HG02870 (cell line): Measurements from ENCODE around the gene SPOCD1.

Source experiments
- ATAC-seq: cut with Tn5 transposase; IDR thresholded peaks from one replicate; pipeline ENCODE4 v1.9.1; 2021; ENCODE audit warnings: mild to moderate bottlenecking, moderate library complexity; ENCODE audit not compliant: unreplicated experiment

The SPOCD1 gene

DNA sequence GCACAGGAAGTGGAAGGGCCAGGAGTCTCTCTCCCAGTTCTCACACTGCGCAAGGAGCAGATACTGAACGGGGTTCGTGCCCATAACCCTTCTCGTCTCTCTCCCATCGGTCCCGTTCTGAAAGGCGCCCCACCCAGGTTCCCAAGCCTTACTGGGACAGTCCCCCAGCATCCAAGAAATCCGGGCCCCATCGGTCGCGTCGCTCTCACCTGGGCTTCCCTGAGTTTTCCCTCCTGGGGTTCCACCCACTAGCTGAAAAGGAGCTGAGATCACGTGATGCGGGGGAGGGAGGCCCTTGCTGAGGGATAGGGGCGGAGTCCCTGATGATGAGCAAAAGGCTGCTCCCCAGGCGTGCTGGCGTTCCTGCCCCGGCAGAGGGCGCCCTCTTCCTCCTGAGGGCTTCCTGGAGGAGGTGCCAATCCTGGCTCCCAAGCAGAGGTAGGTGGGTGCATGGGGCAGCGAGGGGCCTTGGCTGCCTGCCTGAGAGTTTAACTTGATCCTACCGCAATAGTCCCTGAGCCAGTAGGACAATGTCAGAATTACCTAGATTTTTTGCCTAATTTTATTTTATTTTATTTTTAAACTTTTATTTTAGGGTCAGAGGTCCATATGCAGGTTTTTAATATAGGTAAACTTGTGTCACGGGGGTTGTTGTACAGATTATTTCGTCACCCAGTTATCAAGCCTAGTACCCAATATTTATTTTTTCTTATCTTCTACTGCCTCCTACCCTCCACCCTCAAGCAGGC, at the start of gene SPOCD1:
TSS of gene SPOCD1 (minus strand) at position 271 of the 749 bp plus-strand sequence. CDS start 689 bp downstream, outside the sequence.
- no peak for ATAC-seq

DNA sequence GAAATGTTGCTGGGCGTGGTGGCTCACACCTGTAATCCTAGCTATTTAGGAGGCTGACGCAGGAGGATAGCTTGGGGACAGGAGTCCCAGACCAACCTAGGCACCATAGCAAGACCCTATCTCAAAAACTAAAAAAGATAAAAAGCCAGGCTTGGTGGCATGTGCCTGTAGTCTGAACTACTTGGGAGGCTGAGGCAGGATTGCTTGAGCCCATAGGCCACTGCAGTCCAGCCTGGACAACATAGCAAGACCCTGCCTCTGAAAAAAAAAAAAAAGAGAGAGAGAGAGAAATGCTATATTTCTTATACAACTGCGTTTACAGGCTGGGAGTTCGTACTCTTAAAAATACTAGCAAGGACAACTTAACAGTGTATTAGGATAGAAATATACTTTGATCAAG, 46.2 kb upstream of the SPOCD1 start:
- no peak for ATAC-seq

DNA sequence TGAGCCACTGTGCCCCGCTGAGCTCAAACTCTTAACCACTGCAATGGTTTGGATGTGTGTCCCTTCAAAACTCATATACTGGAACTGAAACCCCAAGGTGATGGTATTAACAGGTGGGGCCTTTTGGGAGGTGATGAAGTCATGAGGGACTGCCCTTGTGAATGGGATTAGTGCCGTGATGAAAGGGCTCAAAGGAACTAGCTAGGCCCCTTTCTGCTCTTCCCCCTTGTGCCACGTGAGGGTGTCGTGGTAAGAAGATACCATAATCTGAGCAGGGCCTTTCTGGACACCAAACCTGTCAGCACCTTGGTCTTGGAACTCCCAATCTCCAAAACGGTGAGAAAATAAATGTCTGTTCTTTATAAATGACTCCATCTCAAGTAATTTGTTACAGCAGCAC, 45.5 kb upstream of the SPOCD1 start:
- no peak for ATAC-seq

DNA sequence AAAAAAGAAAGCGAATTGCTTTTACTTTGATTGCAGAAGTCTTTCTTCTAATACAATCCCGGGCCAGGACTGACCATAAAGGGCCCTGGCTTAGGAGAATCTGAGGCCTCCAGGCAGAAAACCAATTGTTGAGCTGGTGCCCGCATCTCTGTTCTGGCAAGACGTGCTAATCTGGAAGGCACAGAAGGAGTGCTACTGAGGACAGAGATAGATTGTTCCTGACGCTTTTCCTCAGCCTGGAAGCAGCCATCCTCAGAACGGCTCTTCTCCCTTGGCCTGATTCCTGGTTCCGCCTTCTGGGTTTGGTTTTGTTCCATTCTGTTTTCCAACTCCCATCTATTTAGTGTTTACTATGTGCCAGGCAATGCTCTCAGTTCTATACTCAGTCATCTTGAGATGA, 44.8 kb upstream of the SPOCD1 start:
- no peak for ATAC-seq

DNA sequence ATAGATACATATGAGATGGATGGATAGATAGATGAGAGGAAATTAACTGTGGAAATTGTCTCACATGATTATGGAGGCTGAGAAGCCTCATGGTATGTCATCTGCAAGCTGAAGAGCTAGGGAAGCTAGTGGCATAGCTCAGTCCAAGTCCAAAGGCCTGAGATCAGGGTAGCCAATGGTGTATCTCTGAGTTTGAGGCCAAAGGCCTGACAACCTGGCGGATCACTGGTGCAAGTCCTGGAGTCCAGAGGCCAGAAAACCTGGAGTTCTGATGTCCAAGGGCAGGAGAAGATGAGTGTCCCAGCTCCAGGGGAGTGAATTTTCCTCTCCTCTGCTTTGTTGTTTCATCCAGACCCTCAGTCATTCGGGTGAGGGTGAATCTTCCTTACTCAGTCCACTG, 43.9 kb upstream of the SPOCD1 start:
- no peak for ATAC-seq

DNA sequence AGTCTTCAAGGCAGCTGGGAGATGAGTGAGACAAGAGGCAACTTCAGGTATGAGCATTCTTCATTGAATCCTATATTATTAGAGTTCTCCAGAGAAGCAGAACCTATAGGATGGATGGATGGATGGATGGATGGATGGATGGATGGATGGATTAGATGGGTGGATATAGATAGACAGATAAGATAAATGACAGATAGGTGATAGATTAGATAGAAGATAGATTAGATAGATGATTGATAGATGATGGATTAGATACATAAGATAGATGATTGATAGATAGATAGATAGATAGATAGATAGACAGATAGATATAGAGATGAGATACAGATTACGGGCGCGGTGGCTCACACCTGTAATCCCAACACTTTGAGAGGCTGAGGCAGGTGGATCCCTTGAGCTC, 43.2 kb upstream of the SPOCD1 start:
- no peak for ATAC-seq

DNA sequence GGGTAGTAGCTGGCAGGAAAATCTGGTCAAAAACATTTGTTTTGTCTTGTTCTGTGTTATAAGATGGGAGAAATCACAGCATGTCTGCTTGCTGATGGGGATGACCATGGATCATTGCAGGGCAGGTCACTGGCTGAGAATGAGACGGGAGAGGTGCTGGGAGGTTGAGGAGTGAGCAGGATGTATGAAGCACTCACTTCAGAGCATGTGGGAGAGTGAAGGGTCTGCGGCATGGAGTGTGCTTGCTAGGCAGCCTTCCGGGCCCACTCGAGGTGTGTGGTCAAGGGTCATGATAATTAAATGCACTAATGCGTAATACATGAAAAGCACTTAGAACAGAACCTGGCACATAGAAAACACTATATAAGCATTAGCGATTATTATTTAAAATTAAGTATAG, 42.0 kb upstream of the SPOCD1 start:
- no peak for ATAC-seq

DNA sequence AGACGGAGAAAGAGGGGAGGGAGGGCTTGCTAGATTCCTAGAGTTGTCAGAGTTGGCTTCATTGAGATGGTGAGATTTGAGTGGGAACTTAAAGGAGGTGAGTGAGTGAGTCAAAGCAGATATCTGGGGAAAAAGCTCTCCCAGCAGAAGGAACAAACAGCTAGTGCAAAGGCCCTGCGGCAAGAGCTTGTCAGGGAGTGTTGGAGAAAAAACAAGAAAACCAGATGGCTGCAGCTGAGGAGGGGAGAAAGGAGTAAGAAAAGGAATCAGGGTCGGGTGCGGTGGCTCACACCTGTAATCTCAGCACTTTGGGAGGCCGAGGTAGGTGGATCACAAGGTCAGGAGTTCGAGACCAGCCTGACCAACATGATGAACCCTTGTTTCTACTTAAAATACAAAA, 40.3 kb upstream of the SPOCD1 start:
- no peak for ATAC-seq

DNA sequence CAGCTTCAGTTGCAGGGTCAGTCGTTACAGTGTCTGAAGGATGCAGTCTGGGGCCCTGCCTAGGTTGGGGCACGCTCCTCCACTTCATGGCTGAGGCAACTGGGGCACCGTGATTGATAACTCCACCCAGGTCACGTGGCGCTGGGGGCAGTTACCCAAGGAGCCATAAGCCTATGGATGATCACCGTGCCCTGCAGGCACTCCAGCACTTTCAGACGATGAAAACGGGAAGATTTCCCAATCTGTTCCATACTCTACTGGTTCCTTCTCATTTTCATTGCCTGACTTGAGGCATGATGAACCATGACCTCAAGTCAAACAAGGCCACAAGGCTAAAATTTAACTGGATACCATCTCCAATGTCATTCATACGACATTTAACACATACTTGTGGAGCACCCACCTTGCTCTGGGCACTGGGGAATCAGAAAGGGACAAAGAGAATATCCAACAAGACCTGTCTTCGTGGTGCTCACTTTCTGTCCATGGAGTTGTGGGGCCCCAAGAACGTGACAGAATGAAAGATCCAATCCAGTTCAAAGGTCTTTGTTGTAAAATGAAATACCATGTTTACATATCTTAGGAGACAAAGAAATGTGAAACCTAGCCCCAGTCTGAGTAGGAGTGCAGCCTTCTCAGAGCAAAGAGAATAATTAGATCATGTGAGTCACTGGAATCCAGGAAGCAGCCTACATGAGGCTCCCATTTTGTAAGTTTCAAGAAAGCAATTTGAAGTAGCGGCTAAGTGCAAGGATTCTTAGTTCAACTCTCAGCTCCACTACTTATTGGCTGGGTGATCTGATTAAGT, 39.4 kb upstream of the SPOCD1 start:
- no peak for ATAC-seq

DNA sequence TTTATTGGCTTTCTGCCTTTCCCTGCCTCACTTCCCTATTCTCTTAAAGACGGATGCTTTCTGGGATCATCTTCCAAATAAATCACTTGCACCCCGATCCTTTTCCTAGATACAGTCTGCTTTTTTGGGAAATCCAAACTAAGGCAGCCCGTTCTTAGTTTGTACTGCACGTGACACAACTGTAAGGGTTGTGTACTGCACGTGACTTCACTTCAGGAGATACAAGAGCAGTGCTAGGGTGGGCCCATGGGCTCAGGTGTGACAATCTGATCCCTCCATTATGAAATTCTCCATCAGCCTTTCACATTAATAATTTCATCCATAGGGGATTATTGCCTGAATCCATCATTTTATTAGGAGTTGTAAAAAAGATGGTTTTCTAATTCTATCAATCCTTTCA, 33.8 kb upstream of the SPOCD1 start:
- no peak for ATAC-seq

DNA sequence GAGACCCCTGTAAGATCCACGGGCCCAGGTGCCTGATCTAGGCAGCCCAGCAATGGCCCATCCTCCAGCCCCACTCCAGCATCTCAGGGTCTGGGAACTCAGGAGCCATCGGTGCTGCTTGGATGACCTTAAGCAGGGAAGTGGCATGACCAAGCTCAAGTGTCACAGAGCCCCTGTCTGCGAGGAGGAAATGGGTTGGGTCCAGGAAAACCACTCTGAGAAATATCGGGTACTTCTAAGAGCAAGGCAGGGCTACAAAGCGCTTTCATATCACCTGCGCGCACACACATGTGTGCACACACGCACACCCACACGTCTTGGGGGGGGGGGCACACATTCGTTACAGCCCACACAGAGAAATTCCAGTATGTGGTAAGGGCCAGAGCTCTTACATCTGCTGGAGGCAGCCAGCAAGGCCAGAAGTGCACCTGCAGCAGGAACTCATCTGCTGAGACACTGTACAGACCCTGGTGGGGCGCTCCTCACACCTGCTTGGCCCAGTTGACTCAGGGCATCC, 32.6 kb upstream of the SPOCD1 start:
- ATAC-seq: no peak

DNA sequence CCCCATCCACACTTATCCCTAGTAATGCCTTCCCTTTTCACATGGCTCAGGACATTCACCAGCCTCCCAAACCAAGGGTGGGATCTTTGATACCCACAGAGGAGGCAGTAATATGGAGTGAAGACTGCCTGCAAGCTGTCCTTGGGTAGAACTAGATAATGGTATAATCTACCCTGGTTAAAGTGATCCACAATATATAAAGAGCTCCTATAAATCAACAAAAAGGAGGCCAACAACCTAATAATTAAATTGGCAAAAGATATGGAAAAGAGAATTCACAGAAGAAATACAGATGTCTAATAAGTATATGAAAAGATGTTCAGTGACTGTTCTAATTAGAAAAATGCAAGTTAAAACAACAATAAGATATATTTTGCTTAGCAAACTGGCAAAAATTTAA, 30.7 kb upstream of the SPOCD1 start:
- ATAC-seq: no peak

DNA sequence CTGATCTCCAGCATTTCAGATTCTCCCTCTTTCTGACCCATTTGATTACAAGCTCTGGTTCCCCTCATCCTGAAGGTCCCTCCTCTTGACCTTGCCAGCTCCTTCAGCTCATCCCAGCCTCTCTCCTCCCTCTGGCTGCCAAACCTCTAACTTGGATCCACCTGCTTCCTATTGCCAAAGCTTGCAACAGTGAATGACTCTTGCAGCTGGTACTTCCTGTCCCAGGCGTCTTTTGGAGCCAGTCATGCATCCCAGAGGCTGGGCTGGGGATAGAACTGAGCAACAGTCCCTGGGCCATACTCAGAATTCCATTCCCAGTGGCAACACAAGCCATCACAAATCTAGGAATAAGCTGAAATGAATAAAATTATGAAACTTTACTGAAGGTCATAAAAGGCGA, 27.7 kb upstream of the SPOCD1 start:
- no peak for ATAC-seq

DNA sequence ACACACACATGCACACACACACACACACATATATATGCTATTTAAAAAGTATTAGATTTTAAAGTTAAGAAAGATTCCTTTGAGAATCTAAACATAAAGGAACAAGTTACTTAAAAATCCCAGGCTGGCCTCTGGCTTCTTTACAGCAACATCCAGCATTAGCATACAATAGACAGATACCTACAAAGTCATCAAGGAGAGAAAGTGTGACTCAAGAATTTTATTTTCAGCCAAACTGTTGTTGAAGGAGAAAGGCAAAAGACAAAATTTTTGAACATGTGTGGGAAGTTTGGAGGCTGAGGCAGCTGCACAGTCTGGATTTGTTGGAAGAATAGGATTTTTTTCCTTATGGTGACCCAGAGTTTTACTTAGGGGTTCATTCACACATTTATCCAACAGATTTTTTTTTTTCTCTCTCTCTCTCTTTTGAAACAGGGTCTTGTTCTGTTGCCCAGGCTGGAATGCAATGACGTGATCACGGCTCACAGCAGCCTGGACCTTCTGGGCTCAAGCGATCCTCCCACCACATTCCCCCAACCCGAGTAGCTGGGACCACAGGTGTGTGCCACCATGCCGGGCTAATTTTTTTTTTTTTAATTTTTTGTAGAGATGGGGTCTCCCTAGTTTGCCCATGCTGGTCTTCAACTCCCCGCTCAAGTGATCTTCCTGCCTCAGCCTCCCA, 24.0 kb upstream of the SPOCD1 start:
- ATAC-seq: no peak

DNA sequence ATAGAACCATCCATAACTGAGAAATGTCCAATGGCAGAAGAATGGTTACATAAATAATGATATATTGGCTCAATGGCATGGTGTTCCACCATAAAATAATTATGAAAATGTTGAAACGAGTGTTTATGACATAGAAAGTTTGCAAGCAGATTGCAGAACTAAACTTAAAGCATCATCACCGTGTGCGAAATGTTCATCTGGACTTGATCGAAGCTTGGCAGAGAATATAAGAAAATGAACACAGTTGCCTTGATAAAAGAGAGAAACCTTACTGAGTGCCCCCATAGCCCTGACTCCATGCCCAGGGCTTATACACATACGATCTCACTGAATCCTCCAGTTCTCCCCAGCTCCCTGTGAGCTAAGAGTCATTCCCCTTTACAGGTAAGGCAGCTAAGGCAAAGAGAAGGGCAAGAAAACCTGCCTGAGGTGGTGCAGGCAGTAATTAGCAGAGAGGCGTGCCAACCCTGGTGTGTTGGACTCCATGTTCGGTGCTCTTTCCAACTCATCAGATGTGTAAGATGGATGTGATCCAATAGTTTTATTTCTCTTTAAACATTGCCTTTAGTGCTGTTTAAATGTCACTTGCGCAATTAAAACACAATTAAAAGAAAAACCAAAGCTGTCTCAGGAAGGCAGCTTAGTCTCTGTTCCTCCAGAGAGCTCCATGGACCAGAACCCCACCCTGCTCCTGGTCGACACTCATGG, 21.8 kb upstream of the SPOCD1 start:
- ATAC-seq: no peak

DNA sequence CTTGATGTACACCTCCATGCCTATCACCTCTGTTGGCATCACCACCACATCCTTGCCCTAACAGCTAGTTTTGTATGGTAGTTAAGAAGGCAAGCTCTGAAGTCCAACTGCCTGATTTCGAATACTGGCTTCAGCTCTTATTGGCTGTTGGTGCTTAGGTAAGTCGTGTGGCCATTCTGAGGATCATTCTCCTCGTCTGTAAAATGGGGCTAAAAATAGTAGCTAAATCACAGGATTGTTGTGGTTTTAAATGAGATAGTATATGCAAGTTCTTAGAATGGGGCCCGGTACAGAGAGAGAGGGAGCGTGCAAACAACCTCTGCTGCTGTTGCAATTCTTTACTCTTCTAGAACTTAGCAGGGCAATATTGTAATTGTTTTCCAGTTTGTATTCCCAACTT, 20.8 kb upstream of the SPOCD1 start:
- ATAC-seq: no peak

DNA sequence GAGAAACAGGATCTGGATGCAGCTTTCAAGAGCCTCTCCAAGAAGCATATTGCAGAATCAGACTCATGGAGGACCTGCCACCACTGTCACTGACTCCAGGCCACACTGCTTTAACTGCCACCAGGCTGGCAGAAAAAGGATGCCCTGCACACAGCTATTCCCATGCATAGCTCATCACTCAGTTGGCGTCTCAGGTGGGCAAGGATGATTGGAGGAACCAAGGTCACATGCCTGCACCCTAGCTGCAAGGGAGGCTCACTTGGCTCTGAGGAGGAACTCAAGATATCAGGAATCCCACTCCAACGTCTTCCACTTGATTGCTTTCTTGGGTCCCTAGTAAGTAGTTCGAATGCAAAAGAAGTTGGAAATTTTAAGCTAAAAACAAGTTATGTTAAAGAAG, 19.6 kb upstream of the SPOCD1 start:
- ATAC-seq: no peak

DNA sequence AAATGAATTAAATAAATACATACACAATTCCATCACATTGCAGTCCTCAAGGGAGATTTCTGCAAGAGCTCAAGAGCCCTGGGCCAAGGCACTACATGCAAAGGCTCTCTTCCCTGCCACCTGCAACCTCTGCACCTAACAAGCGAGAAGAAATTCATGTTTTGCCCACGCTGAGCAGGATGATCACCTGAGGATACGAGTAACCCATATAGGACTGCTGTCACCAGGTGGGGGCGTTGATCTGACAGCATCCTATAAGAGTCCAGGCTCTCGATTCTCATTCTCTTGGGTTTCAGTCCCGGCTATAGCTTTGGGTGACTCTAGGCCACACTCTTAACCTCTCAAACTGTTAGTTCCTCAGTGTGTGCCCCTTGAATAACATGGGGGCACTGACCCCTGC, 18.7 kb upstream of the SPOCD1 start:
- no peak for ATAC-seq

DNA sequence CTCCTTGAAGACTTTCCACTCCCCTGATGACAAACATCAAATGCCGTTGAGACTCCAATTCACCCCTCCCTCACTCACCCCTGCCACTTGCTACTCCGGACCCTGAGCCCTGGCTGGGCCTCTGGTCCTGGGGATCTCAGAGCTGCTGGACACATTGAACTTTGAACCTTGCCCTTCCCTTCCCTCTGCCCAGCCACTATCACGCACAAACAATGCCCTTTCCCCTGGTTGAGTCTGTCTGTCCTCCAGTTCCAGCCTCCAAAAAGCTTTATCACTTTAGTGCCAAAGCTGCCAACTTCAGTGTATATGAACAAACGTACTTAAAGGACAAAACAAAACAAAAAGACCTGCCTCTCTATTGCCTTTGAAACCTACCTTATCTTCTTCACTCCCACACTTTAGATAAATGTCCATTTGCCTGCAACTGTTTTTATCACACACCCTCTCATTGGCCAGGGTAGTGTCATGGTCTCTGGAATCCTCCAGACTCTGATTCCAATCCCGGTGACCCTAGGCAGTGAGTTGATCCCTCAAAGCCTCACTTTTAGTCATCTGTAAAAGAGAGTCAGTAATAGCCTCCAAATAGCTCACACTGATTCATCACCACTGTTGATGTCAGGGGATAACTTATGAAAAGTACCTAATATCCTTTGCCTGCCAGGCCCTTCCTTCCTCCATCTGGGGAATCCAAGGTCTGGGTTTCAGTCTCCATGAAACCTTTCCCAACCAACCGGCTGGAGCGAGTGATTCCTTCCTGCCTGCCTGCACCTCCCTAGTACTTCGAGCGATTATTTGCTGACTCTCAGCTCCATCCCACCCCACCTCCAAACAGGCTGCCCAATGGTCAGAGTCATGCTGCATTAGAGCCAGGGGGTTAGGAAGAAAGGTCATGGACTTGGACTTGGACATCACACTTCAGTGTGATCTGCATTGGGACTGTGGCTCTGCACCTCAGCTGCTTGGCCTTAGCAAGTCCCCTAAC, 15.9 kb upstream of the SPOCD1 start:
- no peak for ATAC-seq

DNA sequence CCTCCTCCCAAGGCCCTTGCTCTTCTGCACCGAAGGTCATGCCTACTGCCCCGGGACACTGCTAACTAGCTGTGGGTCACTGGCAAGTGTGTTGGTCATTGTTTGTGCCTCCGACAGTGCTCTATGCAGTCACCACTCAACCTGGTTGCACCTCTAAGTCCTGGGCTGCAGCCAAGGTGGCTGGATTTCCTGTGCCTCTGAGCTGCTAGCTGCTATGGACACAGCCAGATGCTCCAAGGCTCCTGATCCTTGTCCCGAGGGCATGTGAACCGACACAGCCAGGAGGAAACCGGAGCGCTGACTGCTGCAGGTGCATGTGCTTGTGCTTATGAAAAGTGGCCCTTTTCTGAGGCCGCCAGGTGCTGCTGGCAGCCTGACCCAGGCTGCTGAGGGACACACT, 14.7 kb upstream of the SPOCD1 start:
- no peak for ATAC-seq
